HEK293 (cell line): Measurements from ENCODE around the gene HOXA6.

Experiments used
- CTCF ChIA-PET: fragments of 350-600 bp; formaldehyde crosslinking; extraction: SDS; loops from one replicate; lab custom pipeline; 2021; ENCODE audit warnings: antibody characterized with exemption; lab: Yijun Ruan, JAX
- POLR2A ChIA-PET: fragments of 300-600 bp; formaldehyde crosslinking; extraction: SDS; loops from one replicate; lab custom pipeline; 2020; ENCODE audit warnings: antibody characterized with exemption, inconsistent platforms; lab: Yijun Ruan, JAX
- H3K27ac ChIP-seq: fragments of 200-500 bp; sonication (Bioruptor generic); 2 replicates; pipeline ENCODE4 v1.5.1; 2014; ENCODE audit warnings: low read depth, low read length, control low read depth, inconsistent platforms; ENCODE audit errors: extremely low read depth
- H3K36me3 ChIP-seq, 2 experiments: fragments of 200-500 bp in 1 of 2; sonication (Bioruptor generic) in 1 of 2; 1 replicate in 1 of 2; 2 replicates in 1 of 2; pipeline ENCODE4 v1.5.1; 2014 to 2017; ENCODE audit warnings: inconsistent platforms in 2 of 2, low read length in 2 of 2; ENCODE audit not compliant: control insufficient read depth in 2 of 2, insufficient read depth in 1 of 2
- H3K4me1 ChIP-seq: fragments of 200-500 bp; sonication (Bioruptor generic); 2 replicates; pipeline ENCODE4 v1.5.1; 2014; ENCODE audit warnings: mild to moderate bottlenecking, low read length, inconsistent platforms; ENCODE audit not compliant: control insufficient read depth, insufficient read depth
- H3K4me3 ChIP-seq: 2 replicates; pipeline ENCODE4 v1.5.1; 2011; ENCODE audit warnings: low read depth, mild to moderate bottlenecking, control low read depth, low read length, moderate library complexity
- H3K9me3 ChIP-seq: fragments of 200-500 bp; sonication (Bioruptor generic); 2 replicates; pipeline ENCODE4 v1.5.1; 2014; ENCODE audit warnings: low read depth, low read length, inconsistent platforms; ENCODE audit not compliant: control insufficient read depth, insufficient read depth
- EGR2 ChIP-seq: fragments of 450-650 bp; formaldehyde crosslinking; IDR thresholded peaks from 2 replicates; pipeline ENCODE4 v1.5.1; 2016; ENCODE audit warnings: low read depth, missing biosample characterization, missing genetic modification characterization
- FEZF1 ChIP-seq: fragments of 450-650 bp; formaldehyde crosslinking; IDR thresholded peaks from 2 replicates; pipeline ENCODE4 v1.5.1; 2016; ENCODE audit warnings: missing biosample characterization, missing genetic modification characterization
- GLIS1 ChIP-seq: fragments of 450-650 bp; formaldehyde crosslinking; IDR thresholded peaks from 2 replicates; pipeline ENCODE4 v1.5.1; 2016; ENCODE audit warnings: missing biosample characterization, missing genetic modification characterization
- GLIS2 ChIP-seq: fragments of 450-650 bp; formaldehyde crosslinking; IDR thresholded peaks from 2 replicates; pipeline ENCODE4 v1.5.1; 2016; ENCODE audit warnings: missing biosample characterization, missing genetic modification characterization
- SALL2 ChIP-seq: fragments of 450-650 bp; formaldehyde crosslinking; IDR thresholded peaks from 2 replicates; pipeline ENCODE4 v1.5.0; 2017; ENCODE audit warnings: missing biosample characterization, mild to moderate bottlenecking, missing genetic modification characterization, borderline replicate concordance
- SETDB1 ChIP-seq: IDR thresholded peaks from one replicate; pipeline ENCODE4 v1.6.1; 2017; ENCODE audit warnings: mild to moderate bottlenecking, low read length, moderate library complexity, mixed read lengths; ENCODE audit not compliant: insufficient read length
- ZBTB17 ChIP-seq: fragments of 450-650 bp; formaldehyde crosslinking; IDR thresholded peaks from 2 replicates; pipeline ENCODE4 v1.5.1; 2016; ENCODE audit warnings: missing biosample characterization, missing genetic modification characterization
- ZBTB21 ChIP-seq: fragments of 450-650 bp; formaldehyde crosslinking; IDR thresholded peaks from 2 replicates; pipeline ENCODE4 v1.5.1; 2017; ENCODE audit warnings: missing biosample characterization, missing genetic modification characterization
- ZBTB8A ChIP-seq: fragments of 450-650 bp; formaldehyde crosslinking; IDR thresholded peaks from 2 replicates; pipeline ENCODE4 v1.5.1; 2016; ENCODE audit warnings: missing biosample characterization, missing genetic modification characterization
- ZNF175 ChIP-seq: fragments of 450-650 bp; formaldehyde crosslinking; IDR thresholded peaks from 2 replicates; pipeline ENCODE4 v1.5.1; 2016; ENCODE audit warnings: missing biosample characterization, missing genetic modification characterization
- ZNF2 ChIP-seq: fragments of 450-650 bp; formaldehyde crosslinking; IDR thresholded peaks from 2 replicates; pipeline ENCODE4 v1.5.1; 2016; ENCODE audit warnings: missing biosample characterization, missing genetic modification characterization
- ZNF341 ChIP-seq: fragments of 450-650 bp; formaldehyde crosslinking; IDR thresholded peaks from 2 replicates; pipeline ENCODE4; 2016; ENCODE audit warnings: low read depth, missing biosample characterization, missing genetic modification characterization
- ZNF354C ChIP-seq: fragments of 450-650 bp; formaldehyde crosslinking; IDR thresholded peaks from 2 replicates; pipeline ENCODE4 v1.5.1; 2016; ENCODE audit warnings: missing biosample characterization, missing genetic modification characterization, low read depth, borderline replicate concordance
- ZNF416 ChIP-seq: fragments of 450-650 bp; formaldehyde crosslinking; IDR thresholded peaks from 2 replicates; pipeline ENCODE4 v1.5.1; 2016; ENCODE audit warnings: missing biosample characterization, missing genetic modification characterization
- ZNF473 ChIP-seq: fragments of 450-650 bp; formaldehyde crosslinking; IDR thresholded peaks from 2 replicates; pipeline ENCODE4 v1.5.1; 2017; ENCODE audit warnings: missing biosample characterization, missing genetic modification characterization
- ZNF558 ChIP-seq: fragments of 450-650 bp; formaldehyde crosslinking; IDR thresholded peaks from 2 replicates; pipeline ENCODE4 v1.5.1; 2016; ENCODE audit warnings: missing biosample characterization, missing genetic modification characterization
- ZNF664 ChIP-seq: fragments of 450-650 bp; formaldehyde crosslinking; IDR thresholded peaks from 2 replicates; pipeline ENCODE4 v1.5.1; 2016; ENCODE audit warnings: missing biosample characterization, missing genetic modification characterization
- ZNF777 ChIP-seq: fragments of 450-650 bp; formaldehyde crosslinking; IDR thresholded peaks from 2 replicates; pipeline ENCODE4 v1.5.1; 2017; ENCODE audit warnings: missing biosample characterization, missing genetic modification characterization, borderline replicate concordance
- ZSCAN16 ChIP-seq: fragments of 450-650 bp; formaldehyde crosslinking; IDR thresholded peaks from 2 replicates; pipeline ENCODE4 v1.5.1; 2016; ENCODE audit warnings: missing biosample characterization, missing genetic modification characterization
- ZSCAN23 ChIP-seq: fragments of 450-650 bp; formaldehyde crosslinking; IDR thresholded peaks from 2 replicates; pipeline ENCODE4 v1.5.1; 2016; ENCODE audit warnings: missing biosample characterization, missing genetic modification characterization
- TF ChIP-seq, protein P1 (sequence below): fragments of 450-650 bp; formaldehyde crosslinking; IDR thresholded peaks from 2 replicates; pipeline ENCODE4 v1.5.1; 2017; ENCODE audit warnings: missing biosample characterization, missing genetic modification characterization
- TF ChIP-seq, protein P2 (sequence below): fragments of 450-650 bp; formaldehyde crosslinking; optimal IDR thresholded peaks from 2 replicates; pipeline ENCODE3; 2016; ENCODE audit warnings: missing biosample characterization, mild to moderate bottlenecking, missing genetic modification characterization
- TF ChIP-seq, protein P3 (sequence below): fragments of 450-650 bp; formaldehyde crosslinking; IDR thresholded peaks from 2 replicates; pipeline ENCODE4 v1.5.1; 2016; ENCODE audit warnings: missing biosample characterization, missing genetic modification characterization, low read depth
- TF ChIP-seq, protein P4 (sequence below): fragments of 450-650 bp; formaldehyde crosslinking; IDR thresholded peaks from 2 replicates; pipeline ENCODE4 v1.5.1; 2017; ENCODE audit warnings: missing biosample characterization, missing genetic modification characterization
- TF ChIP-seq, protein P5 (sequence below): fragments of 450-650 bp; formaldehyde crosslinking; IDR thresholded peaks from 2 replicates; pipeline ENCODE4 v1.5.1; 2016; ENCODE audit warnings: missing biosample characterization, missing genetic modification characterization
- TF ChIP-seq, protein P6 (sequence below): fragments of 450-650 bp; IDR thresholded peaks from 2 replicates; pipeline ENCODE4 v1.5.1; 2018; ENCODE audit warnings: missing biosample characterization, mild to moderate bottlenecking, missing genetic modification characterization
- TF ChIP-seq, protein P7 (sequence below): fragments of 450-650 bp; formaldehyde crosslinking; IDR thresholded peaks from 2 replicates; pipeline ENCODE4 v1.5.1; 2016; ENCODE audit warnings: missing biosample characterization, missing genetic modification characterization

HOXA6 gene

DNA sequence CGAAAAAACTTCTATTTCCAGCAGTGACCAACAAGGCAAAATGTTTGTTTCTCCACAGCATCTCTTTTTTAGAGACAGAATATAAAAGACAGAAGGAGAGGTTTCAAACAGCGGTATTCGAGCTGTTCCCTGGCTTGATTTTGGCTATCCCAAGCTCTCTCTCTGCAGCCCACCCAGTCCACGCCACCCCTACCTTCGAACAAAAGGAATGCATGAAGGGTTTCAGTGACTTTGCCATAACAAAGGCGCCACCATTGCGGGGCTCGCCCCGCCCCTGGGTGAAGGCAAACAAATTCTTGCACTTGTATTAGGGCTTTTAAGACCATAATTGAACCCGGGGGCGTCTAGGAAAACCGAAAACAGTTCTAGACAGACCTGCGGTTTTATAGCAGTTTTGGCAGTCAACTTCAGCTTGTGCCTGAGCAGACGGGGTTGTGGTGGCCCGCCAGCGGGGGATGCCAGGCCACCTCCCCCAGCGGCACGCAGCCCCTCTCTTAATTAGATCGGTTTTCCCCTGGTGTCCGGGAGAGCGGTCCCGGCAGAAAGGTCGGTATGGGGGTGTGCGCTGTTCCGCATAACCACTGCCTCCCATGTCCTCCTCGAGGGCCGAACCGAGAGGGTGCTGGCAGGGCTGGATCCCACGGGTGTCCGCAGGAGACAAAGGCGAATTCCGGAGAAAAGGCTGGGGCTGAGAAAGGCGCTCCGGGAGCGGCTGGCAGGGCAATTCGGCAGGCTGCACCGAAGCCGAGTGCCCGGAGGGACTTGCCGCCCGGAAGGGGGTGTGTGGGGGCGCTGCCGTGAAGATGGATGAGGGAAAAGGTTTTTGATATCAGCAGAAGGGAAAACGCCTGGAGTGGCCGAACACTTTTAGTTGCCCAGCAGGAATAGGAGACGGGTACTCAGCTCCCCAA, 40.2 kb upstream of the HOXA6 start:
- H3K4me3 ChIP-seq: peak overlapping the region; percentile 46
- H3K9me3 ChIP-seq: no peaks in the 10 kb centered on the region
- H3K27ac ChIP-seq: peak overlapping the region; percentile 79
- CTCF ChIA-PET: interaction anchor here (0.6 to 1.6 kb wide), 9 partner anchors 8 to 909 kb away, joined by 3 to 10 read pairs (median 4); partner anchors contain the start of gene HOXA5
- POLR2A ChIA-PET: interaction anchor here (0.5 to 7.6 kb wide), 6 partner anchors 8 to 307 kb away, joined by 3 to 237 read pairs (median 16); partner anchors contain the start of genes HOXA10 and HOXA13
- peaks cover 4 to 9% of the 10 kb centered on the region in 2 experiments; a peak in 2 of 3 replicates for H3K36me3 ChIP-seq
- H3K4me1 ChIP-seq: peaks cover 24% of the 10 kb centered on the region
- TF ChIP-seq ZBTB17 (tag by site-specific recombination): peak; percentile 75
- no peak for TF ChIP-seq ZBTB21 (tag by site-specific recombination)
- peak; percentile 67 for TF ChIP-seq FEZF1 (tag by site-specific recombination)
- no peak for TF ChIP-seq ZNF664 (tag by site-specific recombination)
- TF ChIP-seq, protein P1, sequence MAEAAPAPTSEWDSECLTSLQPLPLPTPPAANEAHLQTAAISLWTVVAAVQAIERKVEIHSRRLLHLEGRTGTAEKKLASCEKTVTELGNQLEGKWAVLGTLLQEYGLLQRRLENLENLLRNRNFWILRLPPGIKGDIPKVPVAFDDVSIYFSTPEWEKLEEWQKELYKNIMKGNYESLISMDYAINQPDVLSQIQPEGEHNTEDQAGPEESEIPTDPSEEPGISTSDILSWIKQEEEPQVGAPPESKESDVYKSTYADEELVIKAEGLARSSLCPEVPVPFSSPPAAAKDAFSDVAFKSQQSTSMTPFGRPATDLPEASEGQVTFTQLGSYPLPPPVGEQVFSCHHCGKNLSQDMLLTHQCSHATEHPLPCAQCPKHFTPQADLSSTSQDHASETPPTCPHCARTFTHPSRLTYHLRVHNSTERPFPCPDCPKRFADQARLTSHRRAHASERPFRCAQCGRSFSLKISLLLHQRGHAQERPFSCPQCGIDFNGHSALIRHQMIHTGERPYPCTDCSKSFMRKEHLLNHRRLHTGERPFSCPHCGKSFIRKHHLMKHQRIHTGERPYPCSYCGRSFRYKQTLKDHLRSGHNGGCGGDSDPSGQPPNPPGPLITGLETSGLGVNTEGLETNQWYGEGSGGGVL (tag by site-specific recombination): no peak
- TF ChIP-seq, protein P2, sequence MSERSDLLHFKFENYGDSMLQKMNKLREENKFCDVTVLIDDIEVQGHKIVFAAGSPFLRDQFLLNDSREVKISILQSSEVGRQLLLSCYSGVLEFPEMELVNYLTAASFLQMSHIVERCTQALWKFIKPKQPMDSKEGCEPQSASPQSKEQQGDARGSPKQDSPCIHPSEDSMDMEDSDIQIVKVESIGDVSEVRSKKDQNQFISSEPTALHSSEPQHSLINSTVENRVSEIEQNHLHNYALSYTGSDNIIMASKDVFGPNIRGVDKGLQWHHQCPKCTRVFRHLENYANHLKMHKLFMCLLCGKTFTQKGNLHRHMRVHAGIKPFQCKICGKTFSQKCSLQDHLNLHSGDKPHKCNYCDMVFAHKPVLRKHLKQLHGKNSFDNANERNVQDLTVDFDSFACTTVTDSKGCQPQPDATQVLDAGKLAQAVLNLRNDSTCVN (tag by site-specific recombination): peak; percentile 18
- TF ChIP-seq ZSCAN23 (tag by site-specific recombination): no peak
- peak; percentile 89 for TF ChIP-seq ZNF341 (tag by site-specific recombination)
- peak; percentile 18; the same call in 1 of the 2 replicates for TF ChIP-seq EGR2 (tag by site-specific recombination)
- peak; percentile 68 for TF ChIP-seq GLIS1 (tag by site-specific recombination)
- TF ChIP-seq ZNF354C (tag by site-specific recombination): no peak
- no peak for TF ChIP-seq ZNF2 (tag by site-specific recombination)
- no peak for TF ChIP-seq ZSCAN16 (tag by site-specific recombination)
- TF ChIP-seq GLIS2: peak; percentile 67
- TF ChIP-seq ZNF416: no peak
- TF ChIP-seq, protein P3, sequence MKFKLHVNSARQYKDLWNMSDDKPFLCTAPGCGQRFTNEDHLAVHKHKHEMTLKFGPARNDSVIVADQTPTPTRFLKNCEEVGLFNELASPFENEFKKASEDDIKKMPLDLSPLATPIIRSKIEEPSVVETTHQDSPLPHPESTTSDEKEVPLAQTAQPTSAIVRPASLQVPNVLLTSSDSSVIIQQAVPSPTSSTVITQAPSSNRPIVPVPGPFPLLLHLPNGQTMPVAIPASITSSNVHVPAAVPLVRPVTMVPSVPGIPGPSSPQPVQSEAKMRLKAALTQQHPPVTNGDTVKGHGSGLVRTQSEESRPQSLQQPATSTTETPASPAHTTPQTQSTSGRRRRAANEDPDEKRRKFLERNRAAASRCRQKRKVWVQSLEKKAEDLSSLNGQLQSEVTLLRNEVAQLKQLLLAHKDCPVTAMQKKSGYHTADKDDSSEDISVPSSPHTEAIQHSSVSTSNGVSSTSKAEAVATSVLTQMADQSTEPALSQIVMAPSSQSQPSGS (tag by site-specific recombination): no peak
- TF ChIP-seq SETDB1: no peak
- TF ChIP-seq ZNF175: no peak
- TF ChIP-seq, protein P4, sequence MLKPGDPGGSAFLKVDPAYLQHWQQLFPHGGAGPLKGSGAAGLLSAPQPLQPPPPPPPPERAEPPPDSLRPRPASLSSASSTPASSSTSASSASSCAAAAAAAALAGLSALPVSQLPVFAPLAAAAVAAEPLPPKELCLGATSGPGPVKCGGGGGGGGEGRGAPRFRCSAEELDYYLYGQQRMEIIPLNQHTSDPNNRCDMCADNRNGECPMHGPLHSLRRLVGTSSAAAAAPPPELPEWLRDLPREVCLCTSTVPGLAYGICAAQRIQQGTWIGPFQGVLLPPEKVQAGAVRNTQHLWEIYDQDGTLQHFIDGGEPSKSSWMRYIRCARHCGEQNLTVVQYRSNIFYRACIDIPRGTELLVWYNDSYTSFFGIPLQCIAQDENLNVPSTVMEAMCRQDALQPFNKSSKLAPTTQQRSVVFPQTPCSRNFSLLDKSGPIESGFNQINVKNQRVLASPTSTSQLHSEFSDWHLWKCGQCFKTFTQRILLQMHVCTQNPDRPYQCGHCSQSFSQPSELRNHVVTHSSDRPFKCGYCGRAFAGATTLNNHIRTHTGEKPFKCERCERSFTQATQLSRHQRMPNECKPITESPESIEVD (tag by site-specific recombination): peak; percentile 76
- no peak for TF ChIP-seq SALL2 (tag by site-specific recombination)
- peak; percentile 15; the same call in 1 of the 2 replicates for TF ChIP-seq ZNF777 (tag by site-specific recombination)
- TF ChIP-seq, protein P5, sequence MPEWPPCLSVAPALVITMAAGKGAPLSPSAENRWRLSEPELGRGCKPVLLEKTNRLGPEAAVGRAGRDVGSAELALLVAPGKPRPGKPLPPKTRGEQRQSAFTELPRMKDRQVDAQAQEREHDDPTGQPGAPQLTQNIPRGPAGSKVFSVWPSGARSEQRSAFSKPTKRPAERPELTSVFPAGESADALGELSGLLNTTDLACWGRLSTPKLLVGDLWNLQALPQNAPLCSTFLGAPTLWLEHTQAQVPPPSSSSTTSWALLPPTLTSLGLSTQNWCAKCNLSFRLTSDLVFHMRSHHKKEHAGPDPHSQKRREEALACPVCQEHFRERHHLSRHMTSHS (tag by site-specific recombination): no peak
- no peak for TF ChIP-seq ZNF473
- TF ChIP-seq, protein P6, sequence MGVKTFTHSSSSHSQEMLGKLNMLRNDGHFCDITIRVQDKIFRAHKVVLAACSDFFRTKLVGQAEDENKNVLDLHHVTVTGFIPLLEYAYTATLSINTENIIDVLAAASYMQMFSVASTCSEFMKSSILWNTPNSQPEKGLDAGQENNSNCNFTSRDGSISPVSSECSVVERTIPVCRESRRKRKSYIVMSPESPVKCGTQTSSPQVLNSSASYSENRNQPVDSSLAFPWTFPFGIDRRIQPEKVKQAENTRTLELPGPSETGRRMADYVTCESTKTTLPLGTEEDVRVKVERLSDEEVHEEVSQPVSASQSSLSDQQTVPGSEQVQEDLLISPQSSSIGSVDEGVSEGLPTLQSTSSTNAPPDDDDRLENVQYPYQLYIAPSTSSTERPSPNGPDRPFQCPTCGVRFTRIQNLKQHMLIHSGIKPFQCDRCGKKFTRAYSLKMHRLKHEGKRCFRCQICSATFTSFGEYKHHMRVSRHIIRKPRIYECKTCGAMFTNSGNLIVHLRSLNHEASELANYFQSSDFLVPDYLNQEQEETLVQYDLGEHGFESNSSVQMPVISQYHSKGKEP: no peak; the same call in 1 of the 2 replicates
- TF ChIP-seq, protein P7, sequence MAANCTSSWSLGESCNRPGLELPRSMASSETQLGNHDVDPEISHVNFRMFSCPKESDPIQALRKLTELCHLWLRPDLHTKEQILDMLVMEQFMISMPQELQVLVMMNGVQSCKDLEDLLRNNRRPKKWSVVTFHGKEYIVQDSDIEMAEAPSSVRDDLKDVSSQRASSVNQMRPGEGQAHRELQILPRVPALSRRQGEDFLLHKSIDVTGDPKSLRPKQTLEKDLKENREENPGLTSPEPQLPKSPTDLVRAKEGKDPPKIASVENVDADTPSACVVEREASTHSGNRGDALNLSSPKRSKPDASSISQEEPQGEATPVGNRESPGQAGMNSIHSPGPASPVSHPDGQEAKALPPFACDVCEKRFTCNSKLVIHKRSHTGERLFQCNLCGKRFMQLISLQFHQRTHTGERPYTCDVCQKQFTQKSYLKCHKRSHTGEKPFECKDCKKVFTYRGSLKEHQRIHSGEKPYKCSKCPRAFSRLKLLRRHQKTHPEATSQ (tag by site-specific recombination): no peak
- peak; percentile 93 for TF ChIP-seq ZBTB8A (tag by site-specific recombination)
- no peak for TF ChIP-seq ZNF558
